Endothelial cell (in vitro differentiated cells): ENCODE data around the gene SLF1. TPM values are rescaled to one million over a fixed set of nuclear protein-coding genes. Genes with fewer than 3 reads are reported as not detected.

Experiments
- DNase-seq: peaks from one replicate; pipeline ENCODE4 v3.0.0; 2021; ENCODE audit warnings: low spot score
- H3K27ac Mint-ChIP-seq: one replicate; pipeline ENCODE4 v1.8.0; 2021; ENCODE audit warnings: mixed read lengths, inconsistent platforms; ENCODE audit not compliant: unreplicated experiment
- H3K27me3 Mint-ChIP-seq: one replicate; pipeline ENCODE4 v1.8.0; 2021; ENCODE audit warnings: mild to moderate bottlenecking, moderate library complexity, mixed read lengths, inconsistent platforms; ENCODE audit not compliant: unreplicated experiment
- H3K36me3 Mint-ChIP-seq: one replicate; pipeline ENCODE4 v1.8.0; 2021; ENCODE audit warnings: mild to moderate bottlenecking, low read depth, mixed read lengths, inconsistent platforms; ENCODE audit not compliant: unreplicated experiment
- H3K4me1 Mint-ChIP-seq: one replicate; pipeline ENCODE4 v1.8.0; 2021; ENCODE audit warnings: mild to moderate bottlenecking, mixed read lengths, inconsistent platforms; ENCODE audit not compliant: unreplicated experiment
- H3K4me3 Mint-ChIP-seq: one replicate; pipeline ENCODE4 v1.8.0; 2021; ENCODE audit warnings: mild to moderate bottlenecking, mixed read lengths, inconsistent platforms; ENCODE audit not compliant: unreplicated experiment
- H3K9me3 Mint-ChIP-seq: one replicate; pipeline ENCODE4 v1.8.0; 2021; ENCODE audit warnings: mixed read lengths, inconsistent platforms; ENCODE audit not compliant: unreplicated experiment
- CTCF ChIP-seq: fragments of 200-600 bp; sonication (generic); IDR thresholded peaks from one replicate; pipeline ENCODE4 v1.5.0; 2021; ENCODE audit warnings: antibody characterized with exemption; ENCODE audit not compliant: unreplicated experiment
- total RNA-seq: library from RNA; stranded (reverse); fragmentation: NEBNext Ultra II Directional; extraction: Animal tissue kit (Norgen Biotek cat#: 25700); gene quantifications from one replicate; pipeline ENCODE4 v1.2.1, GENCODE V29; 2021; ENCODE audit not compliant: unreplicated experiment

Gene SLF1
- total RNA-seq, 1 donor from 2014 or later, result 4.6 TPM

- H3K9me3 Mint-ChIP-seq, result no peaks in the 10 kb centered on the region
- no peaks in the 10 kb centered on the region for H3K4me1 Mint-ChIP-seq
- H3K36me3 Mint-ChIP-seq, result no peaks in the 10 kb centered on the region
- H3K27me3 Mint-ChIP-seq, result no peaks in the 10 kb centered on the region
- no peak for TF ChIP-seq CTCF
- no peak for DNase-seq
- H3K4me3 Mint-ChIP-seq, result no peak overlapping the region
- no peak overlapping the region for H3K27ac Mint-ChIP-seq
These were observed 74.8 kb downstream of the SLF1 start for GRCh38 chr5:94693043-94693822.

- Mint-ChIP-seq H3K36me3 (no peaks in the 10 kb centered on the region), H3K4me3 (no peak overlapping the region), H3K27ac (no peak overlapping the region), H3K4me1 (no peaks in the 10 kb centered on the region), H3K9me3 (no peaks in the 10 kb centered on the region), H3K27me3 (no peaks in the 10 kb centered on the region)
- DNase-seq, result no peak
- no peak for TF ChIP-seq CTCF
These were observed 75.4 kb downstream of the SLF1 start for GRCh38 chr5:94693845-94694370.

GRCh38 chr5:94694671-94695070 is 76.2 kb downstream of the SLF1 start:
- H3K4me1 Mint-ChIP-seq, result no peaks in the 10 kb centered on the region
- H3K4me3 Mint-ChIP-seq, result no peak overlapping the region
- no peaks in the 10 kb centered on the region for H3K9me3 Mint-ChIP-seq
- H3K27ac Mint-ChIP-seq, result no peak overlapping the region
- no peak for TF ChIP-seq CTCF
- no peaks in the 10 kb centered on the region for H3K36me3 Mint-ChIP-seq
- no peaks in the 10 kb centered on the region for H3K27me3 Mint-ChIP-seq
- DNase-seq, result no peak

GRCh38 chr5:94698197-94698596 is 79.7 kb downstream of the SLF1 start:
- DNase-seq, result no peak
- H3K36me3 Mint-ChIP-seq, result no peaks in the 10 kb centered on the region
- H3K27me3 Mint-ChIP-seq, result no peaks in the 10 kb centered on the region
- H3K9me3 Mint-ChIP-seq, result no peaks in the 10 kb centered on the region
- no peaks in the 10 kb centered on the region for H3K4me1 Mint-ChIP-seq
- no peak for TF ChIP-seq CTCF
- no peak overlapping the region for H3K27ac Mint-ChIP-seq
- no peak overlapping the region for H3K4me3 Mint-ChIP-seq

GRCh38 chr5:94699562-94699961 is 81.1 kb downstream of the SLF1 start:
- no peak overlapping the region for H3K4me3 Mint-ChIP-seq

More at GRCh38 chr5:94699562-94699961, 81.1 kb downstream of the SLF1 start:
- Mint-ChIP-seq H3K9me3 (no peaks in the 10 kb centered on the region), H3K27me3 (no peaks in the 10 kb centered on the region), H3K36me3 (no peaks in the 10 kb centered on the region), H3K27ac (no peak overlapping the region), H3K4me1 (no peaks in the 10 kb centered on the region)
- no peak for DNase-seq
- TF ChIP-seq CTCF, result no peak
